ENCODE data around the gene WWC2.

DNA sequence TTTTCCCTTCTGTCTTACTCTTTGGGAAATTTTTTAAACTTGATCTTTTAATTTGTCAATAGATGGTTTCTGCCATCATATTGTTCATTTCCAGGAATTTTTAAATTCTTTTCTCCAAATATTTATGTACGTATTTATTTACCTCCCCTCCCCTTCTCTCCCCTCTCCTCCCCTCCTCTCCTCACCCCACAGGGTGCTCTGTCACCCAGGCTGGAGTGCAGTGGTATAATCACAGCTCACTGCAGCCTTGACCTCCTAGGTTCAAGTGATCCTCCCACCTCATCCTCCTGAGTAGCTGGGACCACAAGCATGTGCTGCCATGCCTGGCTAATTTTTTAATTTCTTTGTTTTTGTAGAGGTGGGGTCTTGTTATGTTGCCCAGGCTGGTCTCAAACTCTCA, 73.8 kb downstream of the WWC2 start:
- TF ChIP-seq, protein P1, sequence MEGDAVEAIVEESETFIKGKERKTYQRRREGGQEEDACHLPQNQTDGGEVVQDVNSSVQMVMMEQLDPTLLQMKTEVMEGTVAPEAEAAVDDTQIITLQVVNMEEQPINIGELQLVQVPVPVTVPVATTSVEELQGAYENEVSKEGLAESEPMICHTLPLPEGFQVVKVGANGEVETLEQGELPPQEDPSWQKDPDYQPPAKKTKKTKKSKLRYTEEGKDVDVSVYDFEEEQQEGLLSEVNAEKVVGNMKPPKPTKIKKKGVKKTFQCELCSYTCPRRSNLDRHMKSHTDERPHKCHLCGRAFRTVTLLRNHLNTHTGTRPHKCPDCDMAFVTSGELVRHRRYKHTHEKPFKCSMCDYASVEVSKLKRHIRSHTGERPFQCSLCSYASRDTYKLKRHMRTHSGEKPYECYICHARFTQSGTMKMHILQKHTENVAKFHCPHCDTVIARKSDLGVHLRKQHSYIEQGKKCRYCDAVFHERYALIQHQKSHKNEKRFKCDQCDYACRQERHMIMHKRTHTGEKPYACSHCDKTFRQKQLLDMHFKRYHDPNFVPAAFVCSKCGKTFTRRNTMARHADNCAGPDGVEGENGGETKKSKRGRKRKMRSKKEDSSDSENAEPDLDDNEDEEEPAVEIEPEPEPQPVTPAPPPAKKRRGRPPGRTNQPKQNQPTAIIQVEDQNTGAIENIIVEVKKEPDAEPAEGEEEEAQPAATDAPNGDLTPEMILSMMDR (IDR thresholded peaks at IDR 0.05; ENCODE audit: borderline replicate concordance, extremely low read depth, low read length, poor library complexity, severe bottlenecking) = no peak
- TF ChIP-seq EZH2 (IDR thresholded peaks at IDR 0.05; ENCODE audit: borderline replicate concordance, low read depth, low read length, severe bottlenecking) = no peak
